Activated T-cell treated with anti-CD3 and anti-CD28 coated beads, Interleukin-2, amount 50 U/mL, for 1 hour (primary cell): ENCODE data around the gene FBXO36.
A peak's percentile ranks its signal among the peaks of the same experiment; 100 is the strongest.

Experiments
- DNase-seq: peaks from one replicate; pipeline ENCODE4 v3.0.0-alpha.2; 2020

The FBXO36 gene

DNA sequence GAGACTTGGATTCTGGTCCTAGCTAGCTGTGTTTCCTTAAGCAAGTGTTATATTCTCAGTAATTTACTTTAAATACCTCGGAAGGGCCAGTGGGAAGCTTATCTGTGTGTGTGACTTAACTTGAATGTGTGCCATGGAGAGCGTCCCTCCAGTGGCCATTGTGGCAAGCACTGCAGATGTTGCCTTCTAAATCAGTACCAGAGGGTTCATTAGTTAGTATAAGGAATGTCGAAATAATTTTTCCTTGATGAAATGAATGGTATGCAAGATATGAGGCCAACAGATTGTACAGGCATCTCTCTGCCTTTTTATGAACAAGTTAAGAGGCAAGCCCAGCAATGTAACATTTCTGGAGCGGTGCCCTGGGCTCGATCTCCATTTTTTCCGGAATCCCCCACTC is 52.0 kb downstream of the FBXO36 start:
- DNase-seq, result no peak

- no peak for DNase-seq
Measured at GRCh38 chr2:229980431-229981184, 58.3 kb downstream of the FBXO36 start.

- DNase-seq, result no peak
Measured at GRCh38 chr2:229993236-229993635, 70.9 kb downstream of the FBXO36 start.

GRCh38 chr2:229996320-229996719 is 74.0 kb downstream of the FBXO36 start:
- DNase-seq, result no peak

DNA sequence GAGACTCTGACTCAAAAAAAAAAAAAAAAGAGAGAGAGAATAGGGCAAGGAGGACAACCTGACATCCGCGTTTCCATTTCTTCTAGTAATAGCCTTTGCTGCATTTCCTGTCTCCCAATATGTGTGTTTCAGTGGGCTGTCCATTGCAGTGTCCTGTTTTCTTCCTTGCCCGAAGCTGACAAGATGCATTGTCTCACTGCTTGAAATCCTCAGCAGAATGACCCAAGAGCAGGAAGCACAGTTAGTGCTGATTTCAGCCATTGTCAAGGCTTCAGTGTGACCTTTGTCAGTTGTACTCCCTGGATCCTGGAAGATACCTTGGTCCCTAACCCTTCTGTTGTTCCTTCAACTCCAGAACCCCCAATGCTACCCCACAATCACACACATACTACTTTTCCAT is 75.3 kb downstream of the FBXO36 start:
- DNase-seq, result no peak

- DNase-seq, result no peak
Measured at GRCh38 chr2:230000118-230000841, 78.0 kb downstream of the FBXO36 start.

DNA sequence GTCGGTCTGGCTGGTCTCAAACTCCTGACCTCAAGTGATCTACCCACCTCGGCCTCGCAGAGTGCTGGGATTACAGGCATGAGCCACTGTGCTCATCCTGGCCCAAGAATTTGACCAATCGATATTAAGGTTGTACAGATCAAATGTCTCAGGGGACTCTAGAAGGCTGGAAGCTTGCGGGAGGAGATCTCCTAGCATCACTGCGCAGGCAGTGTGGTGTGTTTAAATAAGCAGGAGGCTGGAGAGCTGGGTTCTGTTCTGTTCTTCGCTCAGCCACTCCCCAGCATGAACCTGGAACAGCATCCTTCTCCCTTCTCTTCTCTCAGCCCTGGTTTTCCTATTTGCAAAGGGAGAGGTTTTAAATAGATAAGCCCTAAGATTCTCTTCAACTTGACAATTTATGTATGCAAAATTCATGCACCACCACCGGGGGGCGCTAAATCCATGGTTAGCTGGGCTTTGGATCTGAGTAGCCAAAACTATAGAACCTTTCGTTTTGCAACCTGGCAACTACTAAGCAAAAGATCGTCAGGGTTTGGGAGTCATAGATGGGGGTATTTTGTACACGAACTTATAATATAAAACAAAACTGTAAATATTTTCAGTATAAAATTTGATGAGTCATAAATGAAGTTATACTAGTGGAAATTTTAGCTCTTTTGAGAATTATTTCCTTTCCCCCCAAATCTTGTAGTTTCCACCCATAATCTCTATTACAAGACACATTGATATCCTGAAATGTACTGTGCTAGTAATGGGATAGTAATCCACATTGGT is 85.8 kb downstream of the FBXO36 start:
- DNase-seq, result peak; percentile 80

GRCh38 chr2:230008708-230009066 is 86.4 kb downstream of the FBXO36 start:
- DNase-seq, result no peak

DNA sequence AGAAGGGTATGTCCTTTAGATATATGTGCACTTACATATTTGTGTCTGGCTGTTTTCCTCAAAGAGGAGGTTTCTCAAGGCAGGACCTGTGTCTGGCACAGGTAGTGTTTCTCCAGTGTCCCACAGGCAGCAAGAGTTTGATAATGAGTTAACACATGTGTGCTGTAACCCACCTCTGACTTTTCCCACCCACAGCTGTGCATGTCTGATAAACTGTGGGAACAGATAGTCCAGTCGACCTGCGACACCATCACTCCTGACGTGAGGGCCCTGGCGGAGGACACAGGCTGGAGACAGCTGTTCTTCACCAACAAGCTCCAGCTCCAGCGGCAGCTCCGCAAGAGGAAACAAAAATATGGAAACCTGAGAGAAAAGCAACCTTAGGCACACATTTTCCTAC is 88.2 kb downstream of the FBXO36 start:
- DNase-seq, result no peak

- DNase-seq, result no peak
Measured at GRCh38 chr2:230011617-230012016, 89.3 kb downstream of the FBXO36 start.

- DNase-seq, result no peak
Measured at GRCh38 chr2:230012267-230012884, 90.1 kb downstream of the FBXO36 start.

GRCh38 chr2:230016844-230017243 is 94.5 kb downstream of the FBXO36 start:
- no peak for DNase-seq

GRCh38 chr2:230018153-230018552 is 95.8 kb downstream of the FBXO36 start:
- DNase-seq, result no peak

GRCh38 chr2:230019742-230020141 is 97.4 kb downstream of the FBXO36 start:
- no peak for DNase-seq

DNA sequence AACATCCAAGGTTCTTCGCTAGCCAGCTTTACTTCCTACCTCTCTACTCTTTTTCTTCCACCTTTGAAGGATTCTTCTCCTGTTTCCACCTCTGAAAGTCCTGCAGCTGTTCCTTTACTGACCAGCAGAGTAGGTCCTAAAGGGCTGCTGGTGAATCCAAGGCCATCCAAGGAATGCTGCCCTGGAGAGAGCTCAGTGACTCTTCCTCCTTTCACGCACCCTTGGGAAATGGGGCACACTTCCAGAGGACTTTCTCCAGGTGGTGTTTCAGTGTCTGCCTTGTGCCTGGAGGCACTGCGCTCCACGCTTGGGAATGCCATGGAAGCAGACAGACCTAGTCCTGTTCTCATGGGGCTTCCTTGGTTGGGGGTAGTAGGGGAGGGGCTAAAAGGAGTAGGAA is 101.0 kb downstream of the FBXO36 start:
- DNase-seq, result no peak

DNA sequence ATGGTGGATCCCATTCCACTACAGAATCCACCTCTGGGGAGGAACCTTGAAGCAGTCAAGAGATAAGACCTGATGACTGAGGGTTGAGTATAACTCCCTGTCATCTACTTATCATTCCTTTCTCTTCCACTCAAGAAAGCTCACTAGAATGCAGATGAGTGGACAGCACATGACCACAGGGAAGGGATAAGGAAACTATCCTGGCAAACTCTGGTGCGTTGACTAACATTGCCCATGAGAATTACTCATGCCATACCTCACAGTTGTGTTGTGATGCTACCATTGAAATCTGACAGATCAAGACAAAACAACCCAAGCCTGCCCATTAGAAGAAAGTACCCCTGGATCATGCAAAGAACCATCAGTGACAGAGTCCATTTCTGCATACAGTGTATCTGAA is 119.9 kb downstream of the FBXO36 start:
- no peak for DNase-seq

DNA sequence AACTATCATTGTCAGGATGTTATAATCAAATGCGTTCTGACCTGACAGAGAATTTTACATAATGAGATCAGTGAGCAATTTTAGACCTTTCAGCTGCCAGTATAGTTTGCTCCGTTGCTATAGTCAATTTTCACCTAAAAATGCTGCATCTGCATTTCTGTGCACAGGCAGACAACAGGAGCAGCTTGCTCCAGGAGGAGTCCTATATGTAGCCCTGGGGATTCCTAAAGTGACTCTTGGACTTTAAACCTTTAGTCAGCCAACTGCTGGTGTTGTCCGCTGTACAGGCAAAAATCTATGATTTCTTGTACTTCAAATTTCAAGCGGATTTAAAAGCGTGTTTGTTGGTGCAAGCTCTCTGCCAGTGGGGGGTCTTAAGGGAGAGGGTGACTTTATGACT is 120.7 kb downstream of the FBXO36 start:
- DNase-seq, result no peak

GRCh38 chr2:230043461-230043860 is 121.2 kb downstream of the FBXO36 start:
- no peak for DNase-seq

GRCh38 chr2:230046491-230046890 is 124.2 kb downstream of the FBXO36 start:
- DNase-seq, result no peak

DNA sequence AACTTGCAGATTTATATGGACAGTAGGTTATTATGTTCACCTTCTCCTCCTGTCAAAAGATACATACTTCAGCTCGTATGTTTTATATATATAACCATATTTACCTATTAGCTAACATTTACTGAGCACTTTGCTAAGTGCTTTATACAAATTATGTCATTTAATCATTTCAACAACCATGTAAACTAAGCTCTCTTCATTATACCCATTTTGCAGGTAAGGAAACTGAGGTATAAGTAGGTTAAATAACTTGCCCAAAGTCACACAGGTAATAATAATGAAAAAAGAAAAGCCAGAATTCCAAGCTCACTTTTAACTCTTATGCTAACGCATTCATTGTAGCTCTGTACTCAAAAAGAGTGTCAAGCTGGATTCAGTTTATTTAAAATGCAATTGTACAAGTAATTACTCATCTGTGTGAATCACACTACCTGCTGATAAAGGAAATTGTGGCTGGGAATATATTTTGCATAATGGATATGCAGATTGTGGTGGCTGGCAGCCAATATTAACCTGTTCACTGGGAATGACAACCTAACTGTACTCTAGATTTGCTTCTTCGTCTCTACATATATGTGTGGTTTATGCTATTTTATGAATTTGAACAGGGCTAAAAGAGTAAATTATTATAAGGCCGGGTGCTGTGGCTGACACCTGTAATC is 125.8 kb downstream of the FBXO36 start:
- DNase-seq, result no peak

GRCh38 chr2:230050136-230050535 is 127.8 kb downstream of the FBXO36 start:
- DNase-seq, result no peak

DNA sequence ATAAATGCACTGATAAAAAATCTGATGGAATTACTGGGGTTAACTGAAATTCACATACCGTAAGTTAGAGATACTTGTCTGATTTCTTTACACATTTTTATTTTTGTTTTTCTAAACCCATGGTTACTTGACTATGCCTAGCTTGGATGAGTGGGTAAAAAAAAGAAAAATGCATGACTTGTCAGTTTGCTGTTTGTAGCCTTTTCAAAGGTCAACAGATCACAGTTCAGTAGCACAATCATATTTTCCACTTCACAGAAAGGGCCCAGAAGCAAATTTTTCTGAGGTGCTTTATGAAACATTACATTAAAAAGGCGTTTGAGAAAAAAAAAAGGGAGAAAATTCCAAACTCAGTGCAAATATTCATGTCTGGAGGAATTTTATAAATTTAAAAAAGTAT is 130.0 kb downstream of the FBXO36 start:
- no peak for DNase-seq
